ENCODE measurements around the gene UGT2B15.

The UGT2B15 gene

GRCh38 chr4:68613752-68614151, 56.7 kb downstream of the UGT2B15 start:
- no peak overlapping the region for H3K9ac ChIP-seq (ENCODE audit: low read depth in 1 of 2, low read length in 2 of 2)
- H3K9me3 ChIP-seq (ENCODE audit: control insufficient read depth in 1 of 2, low read length in 2 of 2) = no peaks in the 10 kb centered on the region
- no peak overlapping the region for H3K27ac ChIP-seq (ENCODE audit: low read depth, low read length)
- H3K27me3 ChIP-seq (ENCODE audit: control insufficient read depth in 1 of 2, insufficient read depth in 2 of 2, low read length in 2 of 2) = no peaks in the 10 kb centered on the region
- no peak overlapping the region for H3K4me3 ChIP-seq (ENCODE audit: low read depth in 1 of 2, low read length in 2 of 2)
- H3K36me3 ChIP-seq (ENCODE audit: control insufficient read depth in 1 of 2, insufficient read depth in 2 of 2, low read length in 2 of 2) = no peaks in the 10 kb centered on the region
- no peaks in the 10 kb centered on the region for H3K4me1 ChIP-seq (ENCODE audit: control insufficient read depth in 1 of 2, insufficient read depth in 2 of 2, low read length in 2 of 2)

- Histone ChIP-seq H3K9me3 (ENCODE audit: control insufficient read depth in 1 of 2, low read length in 2 of 2) (no peaks in the 10 kb centered on the region), H3K27ac (ENCODE audit: low read depth, low read length) (no peak overlapping the region), H3K27me3 (ENCODE audit: control insufficient read depth in 1 of 2, insufficient read depth in 2 of 2, low read length in 2 of 2) (no peaks in the 10 kb centered on the region), H3K4me3 (ENCODE audit: low read depth in 1 of 2, low read length in 2 of 2) (no peak overlapping the region), H3K4me1 (ENCODE audit: control insufficient read depth in 1 of 2, insufficient read depth in 2 of 2, low read length in 2 of 2) (no peaks in the 10 kb centered on the region), H3K9ac (ENCODE audit: low read depth in 1 of 2, low read length in 2 of 2) (no peak overlapping the region), H3K36me3 (ENCODE audit: control insufficient read depth in 1 of 2, insufficient read depth in 2 of 2, low read length in 2 of 2) (no peaks in the 10 kb centered on the region)
Observed at GRCh38 chr4:68606240-68606639, 64.2 kb downstream of the UGT2B15 start.

- H3K4me3 ChIP-seq (ENCODE audit: low read depth in 1 of 2, low read length in 2 of 2) = no peak overlapping the region
- H3K9me3 ChIP-seq (ENCODE audit: control insufficient read depth in 1 of 2, low read length in 2 of 2) = no peaks in the 10 kb centered on the region
- no peaks in the 10 kb centered on the region for H3K4me1 ChIP-seq (ENCODE audit: control insufficient read depth in 1 of 2, insufficient read depth in 2 of 2, low read length in 2 of 2)
- no peaks in the 10 kb centered on the region for H3K36me3 ChIP-seq (ENCODE audit: control insufficient read depth in 1 of 2, insufficient read depth in 2 of 2, low read length in 2 of 2)
- no peak overlapping the region for H3K9ac ChIP-seq (ENCODE audit: low read depth in 1 of 2, low read length in 2 of 2)
- H3K27ac ChIP-seq (ENCODE audit: low read depth, low read length) = no peak overlapping the region
- no peaks in the 10 kb centered on the region for H3K27me3 ChIP-seq (ENCODE audit: control insufficient read depth in 1 of 2, insufficient read depth in 2 of 2, low read length in 2 of 2)
Observed at GRCh38 chr4:68599150-68599549, 71.3 kb downstream of the UGT2B15 start.

GRCh38 chr4:68597482-68597881, 73.0 kb downstream of the UGT2B15 start:
- H3K4me3 ChIP-seq (ENCODE audit: low read depth in 1 of 2, low read length in 2 of 2) = no peak overlapping the region
- H3K27me3 ChIP-seq (ENCODE audit: control insufficient read depth in 1 of 2, insufficient read depth in 2 of 2, low read length in 2 of 2) = no peaks in the 10 kb centered on the region
- no peak overlapping the region for H3K9ac ChIP-seq (ENCODE audit: low read depth in 1 of 2, low read length in 2 of 2)
- H3K9me3 ChIP-seq (ENCODE audit: control insufficient read depth in 1 of 2, low read length in 2 of 2) = no peaks in the 10 kb centered on the region
- no peaks in the 10 kb centered on the region for H3K4me1 ChIP-seq (ENCODE audit: control insufficient read depth in 1 of 2, insufficient read depth in 2 of 2, low read length in 2 of 2)
- no peak overlapping the region for H3K27ac ChIP-seq (ENCODE audit: low read depth, low read length)
- no peaks in the 10 kb centered on the region for H3K36me3 ChIP-seq (ENCODE audit: control insufficient read depth in 1 of 2, insufficient read depth in 2 of 2, low read length in 2 of 2)
